ENCODE measurements around the gene RFX1.

The RFX1 gene

GRCh38 chr19:13995878-13996765, 10.0 kb downstream of the RFX1 start:
- DNase-seq (ENCODE audit: low read depth), result no peak

GRCh38 chr19:13995017-13995728, 10.9 kb downstream of the RFX1 start:
- DNase-seq (ENCODE audit: low read depth), result peak; percentile 65

- DNase-seq (ENCODE audit: low read depth), result no peak
Observed at GRCh38 chr19:13993590-13994300, 12.4 kb downstream of the RFX1 start.

GRCh38 chr19:13992025-13992424, 14.1 kb downstream of the RFX1 start:
- DNase-seq (ENCODE audit: low read depth), result no peak

- no peak for DNase-seq (ENCODE audit: low read depth)
Observed at GRCh38 chr19:13990085-13990484, 16.0 kb downstream of the RFX1 start.

- no peak for DNase-seq (ENCODE audit: low read depth)
Observed at GRCh38 chr19:13989487-13989886, 16.6 kb downstream of the RFX1 start.

GRCh38 chr19:13987101-13987890, 18.8 kb downstream of the RFX1 start:
- no peak for DNase-seq (ENCODE audit: low read depth)

- peak; percentile 40 for DNase-seq (ENCODE audit: low read depth)
Observed at GRCh38 chr19:13986348-13986904, 19.7 kb downstream of the RFX1 start.

GRCh38 chr19:13985771-13986347, 20.3 kb downstream of the RFX1 start:
- no peak for DNase-seq (ENCODE audit: low read depth)

- no peak for DNase-seq (ENCODE audit: low read depth)
Observed at GRCh38 chr19:13984875-13985741, 21.0 kb downstream of the RFX1 start.

- no peak for DNase-seq (ENCODE audit: low read depth)
Observed at GRCh38 chr19:13984186-13984585, 21.9 kb downstream of the RFX1 start.

GRCh38 chr19:13983213-13983889, 22.8 kb downstream of the RFX1 start:
- no peak for DNase-seq (ENCODE audit: low read depth)

GRCh38 chr19:13982773-13983172, 23.3 kb downstream of the RFX1 start:
- no peak for DNase-seq (ENCODE audit: low read depth)

- no peak for DNase-seq (ENCODE audit: low read depth)
Observed at GRCh38 chr19:13981988-13982501, 24.1 kb downstream of the RFX1 start.

GRCh38 chr19:13981467-13981866, 24.7 kb downstream of the RFX1 start:
- no peak for DNase-seq (ENCODE audit: low read depth)

GRCh38 chr19:13981021-13981420, 25.1 kb downstream of the RFX1 start:
- DNase-seq (ENCODE audit: low read depth), result no peak

- no peak for DNase-seq (ENCODE audit: low read depth)
Observed at GRCh38 chr19:13980340-13980739, 25.8 kb downstream of the RFX1 start.

GRCh38 chr19:13979686-13980085, 26.4 kb downstream of the RFX1 start:
- DNase-seq (ENCODE audit: low read depth), result no peak

- no peak for DNase-seq (ENCODE audit: low read depth)
Observed at GRCh38 chr19:13979244-13979615, 26.9 kb downstream of the RFX1 start.
